Stomach (tissue), 4 donors: ENCODE data around the gene ACO2.

Source experiments
- POLR2AphosphoS5 ChIP-seq, 3 donors: sonication (generic); formaldehyde crosslinking; IDR thresholded peaks; one replicate each; pipeline ENCODE4 v1.6.1; 2016; ENCODE audit warnings: antibody characterized with exemption in 3 of 3
- TF ChIP-seq, protein P1 (sequence below), 7 experiments: fragments of 450-650 bp in 4 of 7; fragments of 200-600 bp in 3 of 7; sonication (generic) in 3 of 7; IDR thresholded peaks; one replicate each; pipeline ENCODE4 v1.5.1; 2016 to 2019; ENCODE audit warnings: antibody characterized with exemption in 7 of 7, control low read depth in 2 of 7, mild to moderate bottlenecking in 1 of 7

DNA sequence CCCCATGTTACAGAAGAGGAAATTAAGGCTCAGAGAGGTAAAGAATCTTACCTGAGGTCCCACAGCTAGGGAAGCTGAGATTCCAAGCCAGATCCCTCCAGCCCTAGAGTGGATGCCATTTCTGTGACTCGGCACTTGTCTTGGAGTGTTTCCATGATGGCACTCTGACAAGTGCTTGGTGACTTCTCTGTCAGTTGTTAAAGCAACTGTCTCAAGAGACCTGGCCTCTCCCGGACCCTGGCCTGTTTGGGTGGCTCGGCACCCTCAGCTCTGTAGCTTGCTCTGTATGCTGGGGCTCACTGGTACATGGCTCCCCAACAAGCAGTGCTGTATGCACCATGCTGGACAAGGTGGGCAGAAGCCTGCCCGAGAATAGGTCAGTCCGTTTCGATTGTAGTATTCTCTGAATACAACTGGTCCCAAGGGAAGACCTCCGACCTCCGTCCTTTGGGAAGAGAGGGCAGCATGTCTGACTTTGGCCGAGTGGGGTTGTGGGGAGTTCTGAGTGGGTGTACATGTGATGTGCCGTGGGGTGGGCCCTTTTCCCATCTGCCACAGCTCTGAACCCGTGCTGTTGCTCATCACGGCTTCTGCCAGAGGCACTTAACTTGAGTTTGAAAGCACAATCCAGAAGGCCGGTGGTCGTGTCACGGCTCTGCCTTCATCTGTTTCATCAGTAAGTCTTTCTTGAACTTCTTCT, 12.4 kb downstream of the ACO2 start:
- TF ChIP-seq, protein P1, sequence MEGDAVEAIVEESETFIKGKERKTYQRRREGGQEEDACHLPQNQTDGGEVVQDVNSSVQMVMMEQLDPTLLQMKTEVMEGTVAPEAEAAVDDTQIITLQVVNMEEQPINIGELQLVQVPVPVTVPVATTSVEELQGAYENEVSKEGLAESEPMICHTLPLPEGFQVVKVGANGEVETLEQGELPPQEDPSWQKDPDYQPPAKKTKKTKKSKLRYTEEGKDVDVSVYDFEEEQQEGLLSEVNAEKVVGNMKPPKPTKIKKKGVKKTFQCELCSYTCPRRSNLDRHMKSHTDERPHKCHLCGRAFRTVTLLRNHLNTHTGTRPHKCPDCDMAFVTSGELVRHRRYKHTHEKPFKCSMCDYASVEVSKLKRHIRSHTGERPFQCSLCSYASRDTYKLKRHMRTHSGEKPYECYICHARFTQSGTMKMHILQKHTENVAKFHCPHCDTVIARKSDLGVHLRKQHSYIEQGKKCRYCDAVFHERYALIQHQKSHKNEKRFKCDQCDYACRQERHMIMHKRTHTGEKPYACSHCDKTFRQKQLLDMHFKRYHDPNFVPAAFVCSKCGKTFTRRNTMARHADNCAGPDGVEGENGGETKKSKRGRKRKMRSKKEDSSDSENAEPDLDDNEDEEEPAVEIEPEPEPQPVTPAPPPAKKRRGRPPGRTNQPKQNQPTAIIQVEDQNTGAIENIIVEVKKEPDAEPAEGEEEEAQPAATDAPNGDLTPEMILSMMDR (IDR thresholded peaks at IDR 0.05): no peak
- no peak for TF ChIP-seq POLR2AphosphoS5 (IDR thresholded peaks at IDR 0.05)
